SIG-M5 treated with dmso at 0.1 percent for 504 hours (cell line): ENCODE data around the gene CDK18.

Experiments
- DNase-seq: peaks from one replicate; lab custom pipeline; 2025; ENCODE audit not compliant: unreplicated experiment; lab: John Stamatoyannopoulos, UW

Gene CDK18

GRCh38 chr1:205521686-205522085, 17.2 kb downstream of the CDK18 start:
- no peak for DNase-seq

GRCh38 chr1:205522692-205523091, 18.2 kb downstream of the CDK18 start:
- no peak for DNase-seq

GRCh38 chr1:205523261-205523890, 18.9 kb downstream of the CDK18 start:
- no peak for DNase-seq

- DNase-seq: peak; percentile 79
Observed at GRCh38 chr1:205523891-205524793, 19.7 kb downstream of the CDK18 start.

DNA sequence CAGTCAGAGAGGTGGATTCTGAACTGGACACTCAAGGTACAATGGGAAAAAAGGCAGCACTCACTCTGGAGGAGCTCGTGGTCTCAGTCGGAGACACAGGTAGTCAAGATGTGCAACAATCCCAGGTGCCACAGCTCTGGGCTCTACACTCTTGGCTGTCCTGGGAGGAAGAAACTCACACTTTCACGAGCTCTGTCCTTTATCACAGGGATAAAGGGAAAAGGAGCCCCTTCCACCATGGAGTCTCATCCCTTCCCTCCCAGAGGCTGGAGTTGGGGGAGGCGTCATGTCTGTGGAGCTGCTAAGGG, 20.3 kb downstream of the CDK18 start:
- no peak for DNase-seq

DNA sequence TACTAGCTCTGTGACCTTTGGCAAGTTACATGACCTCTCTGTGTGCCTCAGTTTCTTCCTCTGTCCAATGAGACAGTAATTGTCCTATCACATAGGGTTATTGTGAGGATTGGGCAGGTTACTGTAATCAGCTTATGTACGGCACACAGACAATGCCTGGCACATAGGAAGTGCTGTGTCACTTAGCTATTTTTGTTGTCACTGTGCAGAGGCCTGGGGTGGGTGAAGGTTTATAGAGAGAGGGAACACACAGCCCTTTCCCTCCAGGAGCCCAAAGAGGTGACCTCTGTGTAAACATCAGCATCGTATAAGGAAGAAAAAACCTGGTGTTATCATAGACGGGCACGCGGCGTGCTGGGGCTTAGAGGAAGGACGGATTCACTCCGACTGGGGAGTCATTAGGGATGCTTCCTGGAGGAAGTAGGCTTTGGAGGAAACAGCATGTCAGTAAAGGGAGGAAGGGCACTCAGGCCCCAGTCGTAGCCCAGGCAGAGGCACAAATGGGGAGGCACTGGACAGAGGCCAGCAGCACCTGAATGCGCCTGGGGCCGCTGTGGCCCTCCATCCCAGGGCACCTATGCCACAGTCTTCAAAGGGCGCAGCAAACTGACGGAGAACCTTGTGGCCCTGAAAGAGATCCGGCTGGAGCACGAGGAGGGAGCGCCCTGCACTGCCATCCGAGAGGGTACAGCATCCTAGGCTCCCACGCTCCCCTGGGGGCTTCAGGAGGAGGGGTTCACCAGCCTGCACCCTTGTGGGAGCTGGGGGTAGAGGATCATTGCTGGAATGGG, 21.2 kb downstream of the CDK18 start:
- no peak for DNase-seq

GRCh38 chr1:205526431-205526830, 22.0 kb downstream of the CDK18 start:
- DNase-seq: no peak

GRCh38 chr1:205527931-205528330, 23.5 kb downstream of the CDK18 start:
- DNase-seq: no peak

DNA sequence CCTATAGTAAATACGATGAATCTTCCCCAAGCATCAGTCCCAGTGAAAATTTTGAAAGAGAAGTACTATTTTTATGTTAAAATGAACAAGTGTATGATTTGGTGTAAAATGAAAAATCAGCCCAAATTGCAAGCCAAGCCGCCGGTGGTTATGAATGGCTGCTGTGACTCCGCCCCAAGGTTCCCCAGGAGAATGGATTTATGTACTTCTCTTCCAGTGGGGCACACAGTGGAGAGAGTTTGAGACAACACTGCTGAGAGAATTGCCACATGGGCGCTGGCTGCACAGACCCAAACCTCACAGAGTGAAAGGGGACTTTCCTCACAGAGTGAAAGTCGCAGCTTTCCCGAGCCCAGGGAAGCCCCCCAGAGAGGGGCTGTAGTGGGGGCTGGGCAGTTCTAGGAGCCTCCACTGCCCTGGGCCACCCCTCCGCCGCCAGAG, 24.0 kb downstream of the CDK18 start:
- DNase-seq: no peak

DNA sequence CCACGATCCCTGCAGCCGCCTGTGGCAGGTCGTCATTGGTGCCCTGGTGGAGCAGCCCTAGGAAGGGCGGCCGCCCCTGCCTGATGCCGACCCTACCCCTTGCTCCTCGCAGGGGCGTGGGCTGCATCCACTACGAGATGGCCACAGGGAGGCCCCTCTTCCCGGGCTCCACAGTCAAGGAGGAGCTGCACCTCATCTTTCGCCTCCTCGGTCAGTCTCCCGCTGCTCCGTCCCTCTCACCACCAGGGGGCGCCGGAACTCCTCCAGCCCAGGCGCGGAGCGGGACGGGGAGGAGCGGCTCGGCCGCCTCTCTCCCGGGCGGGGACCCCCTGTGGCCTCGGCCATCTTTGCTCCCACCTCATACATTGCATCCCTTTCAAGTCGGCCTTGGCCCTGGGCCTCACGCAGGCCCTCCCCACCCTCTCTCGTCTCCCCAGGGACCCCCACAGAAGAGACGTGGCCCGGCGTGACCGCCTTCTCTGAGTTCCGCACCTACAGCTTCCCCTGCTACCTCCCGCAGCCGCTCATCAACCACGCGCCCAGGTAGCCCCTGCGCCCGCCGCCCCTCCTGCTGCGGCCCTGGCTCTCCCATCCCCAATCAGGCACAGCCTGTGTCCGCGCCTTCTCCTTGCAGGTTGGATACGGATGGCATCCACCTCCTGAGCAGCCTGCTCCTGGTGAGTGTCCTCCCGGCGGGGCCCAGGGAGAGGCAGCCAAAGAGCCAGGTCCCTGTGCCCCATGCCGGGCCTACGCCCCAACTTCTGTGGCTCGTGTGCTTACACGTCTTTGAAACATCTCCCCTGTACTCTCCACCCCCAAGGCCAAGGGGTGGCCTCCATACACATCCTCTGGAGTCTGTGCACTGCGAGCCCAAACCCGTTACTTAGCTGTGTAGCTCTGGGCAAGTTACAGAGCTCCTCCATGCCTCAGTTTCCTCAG, 24.7 kb downstream of the CDK18 start:
- peak; percentile 68 for DNase-seq

DNA sequence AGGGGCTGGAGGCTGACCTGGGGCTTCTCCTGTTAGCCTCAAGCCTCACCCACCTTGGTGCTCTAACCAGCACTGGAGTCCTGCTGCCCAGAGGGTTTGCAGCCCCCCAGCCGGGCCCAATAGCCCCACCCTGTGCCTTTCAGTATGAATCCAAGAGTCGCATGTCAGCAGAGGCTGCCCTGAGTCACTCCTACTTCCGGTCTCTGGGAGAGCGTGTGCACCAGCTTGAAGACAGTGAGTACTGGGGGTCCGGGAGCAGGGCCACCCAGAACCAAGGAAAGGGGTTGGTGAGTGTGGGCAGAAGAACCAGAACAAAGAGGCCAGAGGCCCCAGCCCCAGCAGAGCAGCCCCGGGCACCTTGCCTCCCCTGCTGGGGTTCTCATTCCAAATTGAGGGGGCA, 25.6 kb downstream of the CDK18 start:
- no peak for DNase-seq

DNA sequence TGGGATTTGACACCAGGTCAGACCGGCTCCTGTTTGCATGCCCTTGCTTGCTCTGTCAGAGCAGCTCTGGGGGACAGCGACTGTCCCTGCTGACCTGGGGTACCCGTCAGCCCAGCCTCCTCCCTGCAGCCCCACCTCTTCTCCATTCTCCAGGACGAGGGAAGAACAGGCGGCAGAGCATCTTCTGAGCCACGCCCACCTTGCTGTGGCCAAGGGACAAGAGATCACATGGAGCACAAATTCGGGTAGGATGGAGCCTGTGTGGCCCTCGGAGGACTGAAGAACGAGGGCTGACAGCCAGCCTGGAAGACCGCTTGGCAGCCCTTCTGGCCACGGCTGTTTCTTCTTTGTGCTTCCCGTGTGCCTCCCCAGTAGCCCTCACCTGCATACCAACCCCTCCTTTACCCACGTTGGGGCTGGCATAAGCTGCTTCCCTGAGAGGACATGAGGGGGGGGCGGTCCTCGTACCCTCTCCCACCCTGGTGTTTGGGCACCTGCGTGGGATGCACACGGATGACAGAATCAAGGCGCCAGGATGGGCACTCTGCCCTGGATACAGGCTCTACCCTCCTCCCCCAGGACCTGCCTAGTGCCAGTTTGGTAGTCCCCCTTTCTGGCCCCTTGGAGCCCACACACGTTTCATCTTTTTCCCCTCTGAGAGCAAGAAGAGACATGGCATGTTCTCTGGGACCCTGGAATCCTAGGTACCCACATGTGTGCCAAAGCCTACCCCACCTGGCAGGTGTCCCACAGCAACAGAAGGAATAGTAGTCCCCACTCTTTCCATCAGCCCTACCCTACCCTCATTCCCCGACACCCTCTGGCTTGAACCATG, 26.9 kb downstream of the CDK18 start:
- DNase-seq: no peak

DNA sequence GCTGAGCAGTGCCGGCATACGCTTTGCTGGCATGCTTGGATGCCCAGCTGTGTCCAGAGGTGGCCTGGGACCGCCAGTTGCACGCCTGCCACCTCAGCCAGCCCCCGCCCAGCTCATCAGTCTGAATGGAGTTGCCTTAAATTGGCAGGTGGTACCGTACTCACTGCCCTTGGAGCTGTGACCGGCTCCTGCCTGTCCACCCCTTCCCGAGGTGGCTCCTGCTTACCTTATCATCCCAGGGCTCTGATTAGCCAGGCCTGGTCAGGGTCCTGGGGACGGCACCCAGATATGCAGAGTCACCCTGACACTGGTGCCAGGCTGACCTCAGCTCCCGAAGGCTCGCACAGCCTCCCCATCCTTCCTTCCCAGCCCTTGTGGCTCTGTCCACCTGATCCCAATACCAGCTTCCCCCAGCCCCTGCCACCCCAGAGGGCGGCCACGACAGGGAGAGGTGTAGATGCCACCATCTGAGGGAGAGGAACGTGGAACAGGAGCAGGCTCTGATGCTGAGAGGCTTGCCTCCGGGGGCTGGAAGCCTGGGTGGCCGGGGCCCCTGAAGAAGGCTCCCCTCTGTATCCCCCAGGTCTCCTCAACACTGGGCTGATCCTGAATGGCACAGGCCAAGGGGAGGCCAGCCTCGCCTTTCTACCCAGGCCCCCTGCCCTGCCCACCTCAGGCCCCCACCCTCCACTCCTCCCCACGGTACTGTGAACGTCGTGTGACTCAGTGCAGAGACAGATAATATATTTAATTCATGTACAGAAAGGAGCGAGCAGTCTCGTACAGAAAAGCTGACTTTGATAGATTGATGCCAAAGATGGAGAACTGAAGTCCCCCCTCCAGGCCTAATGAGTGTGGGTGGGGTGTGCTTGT, 27.8 kb downstream of the CDK18 start:
- DNase-seq: no peak

- no peak for DNase-seq
Observed at GRCh38 chr1:205532996-205533735, 28.7 kb downstream of the CDK18 start.

- DNase-seq: no peak
Observed at GRCh38 chr1:205533748-205534443, 29.4 kb downstream of the CDK18 start.

- DNase-seq: no peak
Observed at GRCh38 chr1:205534444-205534985, 30.0 kb downstream of the CDK18 start.

DNA sequence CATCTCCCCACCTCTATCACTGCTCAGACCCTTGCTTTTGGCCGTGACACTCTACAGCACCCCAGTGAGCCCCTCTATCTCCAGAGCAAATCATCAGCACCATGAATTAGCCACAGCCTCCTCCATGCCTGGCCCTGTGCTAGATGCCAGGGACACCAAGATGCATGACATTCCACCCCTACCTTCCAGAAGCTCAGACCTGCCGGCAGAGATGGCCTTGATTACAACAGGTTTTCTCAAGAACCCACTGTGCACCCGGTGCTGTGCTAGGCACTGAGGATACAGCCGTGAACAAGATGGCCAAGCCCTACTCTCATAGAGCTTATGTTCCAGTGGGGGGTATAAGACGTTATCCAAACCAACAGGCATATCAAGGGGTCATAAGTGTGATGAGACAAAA, 30.6 kb downstream of the CDK18 start:
- DNase-seq: no peak
